ENCODE results near the gene RBM34.

- TF ChIP-seq, protein P1, sequence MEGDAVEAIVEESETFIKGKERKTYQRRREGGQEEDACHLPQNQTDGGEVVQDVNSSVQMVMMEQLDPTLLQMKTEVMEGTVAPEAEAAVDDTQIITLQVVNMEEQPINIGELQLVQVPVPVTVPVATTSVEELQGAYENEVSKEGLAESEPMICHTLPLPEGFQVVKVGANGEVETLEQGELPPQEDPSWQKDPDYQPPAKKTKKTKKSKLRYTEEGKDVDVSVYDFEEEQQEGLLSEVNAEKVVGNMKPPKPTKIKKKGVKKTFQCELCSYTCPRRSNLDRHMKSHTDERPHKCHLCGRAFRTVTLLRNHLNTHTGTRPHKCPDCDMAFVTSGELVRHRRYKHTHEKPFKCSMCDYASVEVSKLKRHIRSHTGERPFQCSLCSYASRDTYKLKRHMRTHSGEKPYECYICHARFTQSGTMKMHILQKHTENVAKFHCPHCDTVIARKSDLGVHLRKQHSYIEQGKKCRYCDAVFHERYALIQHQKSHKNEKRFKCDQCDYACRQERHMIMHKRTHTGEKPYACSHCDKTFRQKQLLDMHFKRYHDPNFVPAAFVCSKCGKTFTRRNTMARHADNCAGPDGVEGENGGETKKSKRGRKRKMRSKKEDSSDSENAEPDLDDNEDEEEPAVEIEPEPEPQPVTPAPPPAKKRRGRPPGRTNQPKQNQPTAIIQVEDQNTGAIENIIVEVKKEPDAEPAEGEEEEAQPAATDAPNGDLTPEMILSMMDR (conservative IDR thresholded peaks at IDR 0.05): no peak
- no peak for TF ChIP-seq EZH2 (IDR thresholded peaks at IDR 0.05; ENCODE audit: low read depth)
Observed at GRCh38 chr1:235122348-235122747, 38.7 kb downstream of the RBM34 start.

All from PC-9 (cell line).